ENCODE measurements around the gene CHTOP. TPM values are rescaled to one million over a fixed set of nuclear protein-coding genes. Genes with fewer than 3 reads are reported as not detected.

CHTOP gene
- total and polyA plus RNA-seq, 2 of the 13 experiments (the other 11 are each of a cell fraction or from before 2014, with no cell fraction given) = 38.0 to 51.9 TPM

DNA sequence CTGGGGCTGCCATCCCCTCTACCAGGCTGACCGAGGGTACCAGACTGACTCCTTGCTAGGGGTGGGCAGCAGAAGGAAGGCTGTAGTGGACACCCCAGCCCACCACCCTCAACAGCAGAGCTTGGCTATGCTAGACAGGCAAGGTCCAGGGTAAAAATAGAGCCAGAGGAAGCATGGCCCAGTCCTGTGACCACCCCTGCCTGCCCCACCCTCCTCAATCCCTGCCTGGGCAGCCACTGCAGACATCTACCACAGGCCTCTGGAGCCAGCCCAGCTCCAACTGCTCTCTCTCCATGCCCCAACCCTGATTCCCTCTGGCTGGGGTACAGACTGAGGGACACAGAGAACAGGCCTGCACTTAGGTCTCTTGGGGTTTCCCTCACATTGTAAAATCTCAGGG lies 3.9 kb upstream of the CHTOP start (continued):
- TF ChIP-seq, protein P1, sequence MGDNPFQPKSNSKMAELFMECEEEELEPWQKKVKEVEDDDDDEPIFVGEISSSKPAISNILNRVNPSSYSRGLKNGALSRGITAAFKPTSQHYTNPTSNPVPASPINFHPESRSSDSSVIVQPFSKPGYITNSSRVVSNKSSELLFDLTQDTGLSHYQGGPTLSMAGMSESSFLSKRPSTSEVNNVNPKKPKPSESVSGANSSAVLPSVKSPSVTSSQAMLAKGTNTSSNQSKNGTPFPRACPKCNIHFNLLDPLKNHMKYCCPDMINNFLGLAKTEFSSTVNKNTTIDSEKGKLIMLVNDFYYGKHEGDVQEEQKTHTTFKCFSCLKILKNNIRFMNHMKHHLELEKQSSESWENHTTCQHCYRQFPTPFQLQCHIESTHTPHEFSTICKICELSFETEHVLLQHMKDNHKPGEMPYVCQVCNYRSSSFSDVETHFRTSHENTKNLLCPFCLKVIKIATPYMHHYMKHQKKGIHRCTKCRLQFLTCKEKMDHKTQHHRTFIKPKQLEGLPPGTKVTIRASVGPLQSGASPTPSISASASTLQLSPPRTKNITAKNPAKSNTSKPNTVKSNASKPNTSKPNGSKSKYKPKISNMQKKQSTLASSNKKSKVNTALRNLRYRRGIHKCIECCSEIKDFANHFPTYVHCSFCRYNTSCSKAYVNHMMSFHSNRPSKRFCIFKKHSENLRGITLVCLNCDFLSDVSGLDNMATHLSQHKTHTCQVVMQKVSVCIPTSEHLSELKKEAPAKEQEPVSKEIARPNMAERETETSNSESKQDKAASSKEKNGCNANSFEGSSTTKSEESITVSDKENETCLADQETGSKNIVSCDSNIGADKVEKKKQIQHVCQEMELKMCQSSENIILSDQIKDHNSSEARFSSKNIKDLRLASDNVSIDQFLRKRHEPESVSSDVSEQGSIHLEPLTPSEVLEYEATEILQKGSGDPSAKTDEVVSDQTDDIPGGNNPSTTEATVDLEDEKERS (CRISPR knock-in tag; IDR thresholded peaks at IDR 0.05) = 0 out of 2 replicates have a peak, but pooled peaks have one; percentile 49
- no peak for TF ChIP-seq ZNF180 (CRISPR knock-in tag; IDR thresholded peaks at IDR 0.05; ENCODE audit: borderline replicate concordance, low read depth)
- TF ChIP-seq, protein P2, sequence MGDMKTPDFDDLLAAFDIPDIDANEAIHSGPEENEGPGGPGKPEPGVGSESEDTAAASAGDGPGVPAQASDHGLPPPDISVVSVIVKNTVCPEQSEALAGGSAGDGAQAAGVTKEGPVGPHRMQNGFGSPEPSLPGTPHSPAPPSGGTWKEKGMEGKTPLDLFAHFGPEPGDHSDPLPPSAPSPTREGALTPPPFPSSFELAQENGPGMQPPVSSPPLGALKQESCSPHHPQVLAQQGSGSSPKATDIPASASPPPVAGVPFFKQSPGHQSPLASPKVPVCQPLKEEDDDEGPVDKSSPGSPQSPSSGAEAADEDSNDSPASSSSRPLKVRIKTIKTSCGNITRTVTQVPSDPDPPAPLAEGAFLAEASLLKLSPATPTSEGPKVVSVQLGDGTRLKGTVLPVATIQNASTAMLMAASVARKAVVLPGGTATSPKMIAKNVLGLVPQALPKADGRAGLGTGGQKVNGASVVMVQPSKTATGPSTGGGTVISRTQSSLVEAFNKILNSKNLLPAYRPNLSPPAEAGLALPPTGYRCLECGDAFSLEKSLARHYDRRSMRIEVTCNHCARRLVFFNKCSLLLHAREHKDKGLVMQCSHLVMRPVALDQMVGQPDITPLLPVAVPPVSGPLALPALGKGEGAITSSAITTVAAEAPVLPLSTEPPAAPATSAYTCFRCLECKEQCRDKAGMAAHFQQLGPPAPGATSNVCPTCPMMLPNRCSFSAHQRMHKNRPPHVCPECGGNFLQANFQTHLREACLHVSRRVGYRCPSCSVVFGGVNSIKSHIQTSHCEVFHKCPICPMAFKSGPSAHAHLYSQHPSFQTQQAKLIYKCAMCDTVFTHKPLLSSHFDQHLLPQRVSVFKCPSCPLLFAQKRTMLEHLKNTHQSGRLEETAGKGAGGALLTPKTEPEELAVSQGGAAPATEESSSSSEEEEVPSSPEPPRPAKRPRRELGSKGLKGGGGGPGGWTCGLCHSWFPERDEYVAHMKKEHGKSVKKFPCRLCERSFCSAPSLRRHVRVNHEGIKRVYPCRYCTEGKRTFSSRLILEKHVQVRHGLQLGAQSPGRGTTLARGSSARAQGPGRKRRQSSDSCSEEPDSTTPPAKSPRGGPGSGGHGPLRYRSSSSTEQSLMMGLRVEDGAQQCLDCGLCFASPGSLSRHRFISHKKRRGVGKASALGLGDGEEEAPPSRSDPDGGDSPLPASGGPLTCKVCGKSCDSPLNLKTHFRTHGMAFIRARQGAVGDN (CRISPR knock-in tag; IDR thresholded peaks at IDR 0.05) = peak; percentile 55; the same call in 1 of the 2 replicates
- no peak for TF ChIP-seq ZC3H13 (CRISPR knock-in tag; IDR thresholded peaks at IDR 0.05)
- TF ChIP-seq, protein P3, sequence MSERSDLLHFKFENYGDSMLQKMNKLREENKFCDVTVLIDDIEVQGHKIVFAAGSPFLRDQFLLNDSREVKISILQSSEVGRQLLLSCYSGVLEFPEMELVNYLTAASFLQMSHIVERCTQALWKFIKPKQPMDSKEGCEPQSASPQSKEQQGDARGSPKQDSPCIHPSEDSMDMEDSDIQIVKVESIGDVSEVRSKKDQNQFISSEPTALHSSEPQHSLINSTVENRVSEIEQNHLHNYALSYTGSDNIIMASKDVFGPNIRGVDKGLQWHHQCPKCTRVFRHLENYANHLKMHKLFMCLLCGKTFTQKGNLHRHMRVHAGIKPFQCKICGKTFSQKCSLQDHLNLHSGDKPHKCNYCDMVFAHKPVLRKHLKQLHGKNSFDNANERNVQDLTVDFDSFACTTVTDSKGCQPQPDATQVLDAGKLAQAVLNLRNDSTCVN (CRISPR knock-in tag; IDR thresholded peaks at IDR 0.05; ENCODE audit: borderline replicate concordance) = 0 out of 2 replicates have a peak, but pooled peaks have one; percentile 29
- no peak for TF ChIP-seq ZNF720 (CRISPR knock-in tag; IDR thresholded peaks at IDR 0.05)
- TF ChIP-seq MED8 (CRISPR knock-in tag; IDR thresholded peaks at IDR 0.05; ENCODE audit: insufficient replicate concordance) = peak; percentile 41

Data from HepG2 (cell line).